Loucy (cell line): ENCODE results near the gene OLFM4.

Experiments used
- H2AFZ ChIP-seq: fragments of 200-600 bp; sonication (generic); 2 replicates; pipeline ENCODE4 v1.6.0; 2016; ENCODE audit warnings: antibody characterized with exemption, mild to moderate bottlenecking, low read length, moderate library complexity
- H3F3A ChIP-seq: fragments of 200-600 bp; 2 replicates; pipeline ENCODE4 v1.6.0; 2016; ENCODE audit warnings: antibody characterized with exemption, low read depth, mild to moderate bottlenecking
- H3K27me3 ChIP-seq: fragments of 200-600 bp; sonication (generic); 2 replicates; pipeline ENCODE4 v1.6.1; 2014; ENCODE audit warnings: low read length, mild to moderate bottlenecking; ENCODE audit not compliant: insufficient read depth, poor library complexity, severe bottlenecking
- H3K36me3 ChIP-seq: fragments of 200-600 bp; sonication (generic); 2 replicates; pipeline ENCODE4 v1.6.1; 2016; ENCODE audit warnings: low read length; ENCODE audit not compliant: insufficient read depth
- H3K4me1 ChIP-seq: fragments of 200-600 bp; sonication (generic); 2 replicates; pipeline ENCODE4 v1.5.1; 2014; ENCODE audit warnings: low read length, mild to moderate bottlenecking; ENCODE audit not compliant: insufficient read depth, poor library complexity, severe bottlenecking
- H3K4me2 ChIP-seq: fragments of 200-600 bp; sonication (generic); 2 replicates; pipeline ENCODE4 v1.6.0; 2014; ENCODE audit warnings: antibody characterized with exemption, low read length, low read depth, mild to moderate bottlenecking; ENCODE audit not compliant: poor library complexity, severe bottlenecking
- H3K4me3 ChIP-seq: fragments of 200-600 bp; sonication (generic); 2 replicates; pipeline ENCODE4 v1.5.1; 2014; ENCODE audit warnings: low read length, mild to moderate bottlenecking, mixed read lengths; ENCODE audit not compliant: poor library complexity, severe bottlenecking
- H3K79me2 ChIP-seq: fragments of 200-600 bp; sonication (generic); 2 replicates; pipeline ENCODE4 v1.6.1; 2014; ENCODE audit warnings: low read length; ENCODE audit not compliant: insufficient read depth
- H3K9ac ChIP-seq: fragments of 200-600 bp; sonication (generic); 2 replicates; pipeline ENCODE4 v1.6.0; 2014; ENCODE audit warnings: mild to moderate bottlenecking, low read depth, low read length, moderate library complexity; ENCODE audit not compliant: poor library complexity, severe bottlenecking
- H3K9me2 ChIP-seq: fragments of 200-600 bp; sonication (generic); replicated peaks from 2 replicates; pipeline ENCODE4 v1.6.1; 2016; ENCODE audit warnings: low read depth, low read length, mixed read lengths
- H3K9me3 ChIP-seq: fragments of 200-600 bp; sonication (generic); 2 replicates; pipeline ENCODE4 v1.6.1; 2014; ENCODE audit warnings: mild to moderate bottlenecking, antibody characterized with exemption, low read length, low read depth; ENCODE audit not compliant: insufficient read depth
- H4K20me1 ChIP-seq: fragments of 200-600 bp; sonication (generic); 2 replicates; pipeline ENCODE4 v1.6.0; 2014; ENCODE audit warnings: antibody characterized with exemption, low read length, mild to moderate bottlenecking; ENCODE audit not compliant: insufficient read depth, poor library complexity, severe bottlenecking
- CTCF ChIP-seq: fragments of 200-600 bp; sonication (generic); conservative IDR thresholded peaks from 2 replicates; pipeline ENCODE4 v1.5.1; 2014; ENCODE audit warnings: mild to moderate bottlenecking, antibody characterized with exemption, low read length
- EZH2phosphoT487 ChIP-seq: fragments of 200-600 bp; IDR thresholded peaks from 2 replicates; pipeline ENCODE4 v1.6.1; 2018; ENCODE audit warnings: antibody characterized with exemption, mild to moderate bottlenecking, moderate library complexity, borderline replicate concordance

The OLFM4 gene

DNA sequence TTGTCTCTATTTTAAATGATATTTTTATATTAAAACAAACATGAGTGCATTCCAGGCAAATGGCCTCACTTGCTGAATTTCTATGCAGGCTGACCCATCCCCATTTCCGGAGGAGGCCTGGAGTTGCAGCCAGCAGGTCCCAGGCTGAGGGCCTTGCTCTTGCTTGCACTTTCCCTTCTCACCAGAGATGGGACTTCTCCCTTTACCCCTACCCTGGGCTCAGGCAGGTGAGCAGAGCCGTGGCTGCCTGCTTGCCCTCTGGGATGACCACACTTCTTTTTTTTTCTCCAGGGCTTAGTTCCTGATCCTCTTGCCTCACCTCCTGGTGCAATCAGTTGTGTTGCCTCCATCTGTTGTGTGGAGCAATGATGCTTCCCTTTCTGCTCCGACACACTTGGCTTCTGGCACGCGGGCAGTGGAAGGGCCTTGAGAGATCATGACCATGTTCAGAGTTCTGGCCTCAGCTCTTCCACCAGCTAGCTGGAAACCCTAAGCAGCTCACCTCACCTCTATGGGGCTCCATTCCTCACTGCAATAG is 11.1 kb upstream of the OLFM4 start:
- no peak overlapping the region for H3K4me3 ChIP-seq
- H3K4me2 ChIP-seq: no peak overlapping the region
- no peak for TF ChIP-seq CTCF
- no peak for TF ChIP-seq EZH2phosphoT487
- no peaks in the 10 kb centered on the region for H4K20me1 ChIP-seq
- no peaks in the 10 kb centered on the region for H3K27me3 ChIP-seq
- no peaks in the 10 kb centered on the region for H3K9me2 ChIP-seq
- H3K36me3 ChIP-seq: no peaks in the 10 kb centered on the region
- H3F3A ChIP-seq: no peaks in the 10 kb centered on the region
- no peaks in the 10 kb centered on the region for H3K4me1 ChIP-seq
- H3K9ac ChIP-seq: no peak overlapping the region
- H3K79me2 ChIP-seq: no peaks in the 10 kb centered on the region
- H3K9me3 ChIP-seq: no peaks in the 10 kb centered on the region
- H2AFZ ChIP-seq: no peak overlapping the region

DNA sequence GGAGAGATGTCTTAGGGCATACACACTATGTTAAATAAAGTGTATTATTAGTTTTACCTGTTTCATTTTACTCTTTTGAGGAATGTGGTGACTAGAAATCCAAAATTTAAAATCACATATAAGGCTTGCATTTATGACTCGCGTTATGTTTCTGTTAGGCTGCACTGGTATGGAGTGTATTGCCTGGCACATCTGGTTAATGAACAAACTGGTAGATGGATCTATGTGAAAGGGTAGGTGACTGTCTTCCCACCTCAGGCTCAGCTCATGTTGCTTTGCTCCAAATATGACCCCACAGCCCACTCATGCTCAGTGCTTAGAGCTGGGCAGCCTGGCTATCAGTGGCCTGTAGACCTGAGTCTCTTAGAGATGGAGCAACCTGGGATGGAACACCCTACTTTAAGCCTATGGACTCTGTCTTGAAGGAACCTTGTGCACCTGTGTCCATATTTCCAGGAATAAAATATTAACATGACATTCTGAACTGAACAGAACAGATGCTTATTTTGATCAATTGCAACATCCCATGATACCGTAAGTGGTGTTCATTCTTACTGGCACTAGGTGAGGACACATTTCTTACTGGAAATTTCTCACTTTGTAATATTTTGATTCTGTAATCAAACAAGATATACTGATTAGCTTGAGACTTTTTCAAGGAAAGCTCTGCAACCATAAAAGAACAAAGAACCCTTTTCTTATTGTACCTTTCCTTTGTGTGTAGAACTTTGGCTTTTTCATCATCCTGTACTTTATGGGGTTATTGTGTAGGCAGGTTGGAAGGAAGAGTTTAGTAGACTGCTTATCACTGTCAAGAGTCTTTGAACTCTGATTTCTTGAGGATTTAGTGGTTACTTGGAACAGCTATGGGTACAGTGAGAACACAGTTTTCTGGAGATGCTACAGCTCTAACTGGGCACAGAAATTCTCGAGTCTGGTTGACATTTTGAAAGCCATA is 9.6 kb upstream of the OLFM4 start:
- Histone ChIP-seq H3K79me2 (no peaks in the 10 kb centered on the region), H3K9me2 (no peaks in the 10 kb centered on the region), H3K9ac (no peak overlapping the region), H3K4me2 (no peak overlapping the region), H4K20me1 (no peaks in the 10 kb centered on the region), H3K27me3 (no peaks in the 10 kb centered on the region), H3K4me1 (no peaks in the 10 kb centered on the region), H3K36me3 (no peaks in the 10 kb centered on the region), H3K9me3 (no peaks in the 10 kb centered on the region), H3F3A (no peaks in the 10 kb centered on the region), H3K4me3 (no peak overlapping the region), H2AFZ (no peak overlapping the region)
- TF ChIP-seq CTCF (no peak), EZH2phosphoT487 (no peak)

- H3K4me3 ChIP-seq: no peak overlapping the region
- no peaks in the 10 kb centered on the region for H3K79me2 ChIP-seq
- no peaks in the 10 kb centered on the region for H3K4me1 ChIP-seq
- H4K20me1 ChIP-seq: no peaks in the 10 kb centered on the region
- no peaks in the 10 kb centered on the region for H3K27me3 ChIP-seq
- H3F3A ChIP-seq: no peaks in the 10 kb centered on the region
- no peak overlapping the region for H2AFZ ChIP-seq
- H3K9me3 ChIP-seq: no peaks in the 10 kb centered on the region
- no peak overlapping the region for H3K9ac ChIP-seq
- no peak for TF ChIP-seq EZH2phosphoT487
- no peak for TF ChIP-seq CTCF
- no peak overlapping the region for H3K4me2 ChIP-seq
- no peaks in the 10 kb centered on the region for H3K36me3 ChIP-seq
- H3K9me2 ChIP-seq: no peaks in the 10 kb centered on the region
Measured at GRCh38 chr13:53020764-53021335, 7.8 kb upstream of the OLFM4 start.
